ENCODE results near the gene NBPF19. TPM values are rescaled to one million over a fixed set of nuclear protein-coding genes. Genes with fewer than 3 reads are reported as not detected.
"Not testable (repeated sequence)": the region's sequence is repeated elsewhere in the genome, so short reads cannot be mapped to it uniquely, and the experiment has no call there.

Gene NBPF19, protein sequence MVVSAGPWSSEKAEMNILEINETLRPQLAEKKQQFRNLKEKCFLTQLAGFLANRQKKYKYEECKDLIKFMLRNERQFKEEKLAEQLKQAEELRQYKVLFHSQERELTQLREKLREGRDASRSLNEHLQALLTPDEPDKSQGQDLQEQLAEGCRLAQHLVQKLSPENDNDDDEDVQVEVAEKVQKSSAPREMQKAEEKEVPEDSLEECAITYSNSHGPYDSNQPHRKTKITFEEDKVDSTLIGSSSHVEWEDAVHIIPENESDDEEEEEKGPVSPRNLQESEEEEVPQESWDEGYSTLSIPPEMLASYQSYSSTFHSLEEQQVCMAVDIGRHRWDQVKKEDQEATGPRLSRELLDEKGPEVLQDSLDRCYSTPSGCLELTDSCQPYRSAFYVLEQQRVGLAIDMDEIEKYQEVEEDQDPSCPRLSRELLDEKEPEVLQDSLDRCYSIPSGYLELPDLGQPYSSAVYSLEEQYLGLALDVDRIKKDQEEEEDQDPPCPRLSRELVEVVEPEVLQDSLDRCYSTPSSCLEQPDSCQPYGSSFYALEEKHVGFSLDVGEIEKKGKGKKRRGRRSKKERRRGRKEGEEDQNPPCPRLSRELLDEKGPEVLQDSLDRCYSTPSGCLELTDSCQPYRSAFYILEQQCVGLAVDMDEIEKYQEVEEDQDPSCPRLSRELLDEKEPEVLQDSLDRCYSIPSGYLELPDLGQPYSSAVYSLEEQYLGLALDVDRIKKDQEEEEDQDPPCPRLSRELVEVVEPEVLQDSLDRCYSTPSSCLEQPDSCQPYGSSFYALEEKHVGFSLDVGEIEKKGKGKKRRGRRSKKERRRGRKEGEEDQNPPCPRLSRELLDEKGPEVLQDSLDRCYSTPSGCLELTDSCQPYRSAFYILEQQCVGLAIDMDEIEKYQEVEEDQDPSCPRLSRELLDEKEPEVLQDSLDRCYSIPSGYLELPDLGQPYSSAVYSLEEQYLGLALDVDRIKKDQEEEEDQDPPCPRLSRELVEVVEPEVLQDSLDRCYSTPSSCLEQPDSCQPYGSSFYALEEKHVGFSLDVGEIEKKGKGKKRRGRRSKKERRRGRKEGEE (N-terminal part only)
- 13.6 TPM for total RNA-seq

DNA sequence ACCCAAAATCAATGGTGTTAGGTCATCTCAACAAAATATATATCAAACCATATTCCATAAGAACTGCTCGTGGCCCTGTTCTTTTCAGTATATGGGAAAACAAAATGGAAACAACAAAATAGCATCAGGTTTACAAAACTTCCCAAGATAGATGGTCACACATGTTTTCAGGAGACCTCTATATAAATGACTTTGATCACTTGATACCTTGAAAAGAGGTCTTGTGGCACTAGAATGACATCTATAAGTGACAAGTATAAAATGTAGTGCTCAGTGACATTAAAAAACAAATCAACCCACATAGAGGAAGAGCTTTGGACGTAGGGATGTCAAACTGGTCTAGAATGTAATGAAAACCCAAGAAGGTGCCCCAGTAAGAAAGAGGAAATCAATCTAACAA, at the start of gene NBPF19:
TSS of gene NBPF19 (plus strand) at position 301 of the 400 bp plus-strand sequence. CDS start 888 bp downstream, outside the sequence.
- not testable (repeated sequence) for H3K27me3 ChIP-seq (ENCODE audit: control insufficient read depth in 3 of 3, insufficient read depth in 3 of 3, low read length in 3 of 3); H3K9ac ChIP-seq (ENCODE audit: low read depth in 1 of 3, low read length in 3 of 3); H3K4me1 ChIP-seq (ENCODE audit: control insufficient read depth in 3 of 3, insufficient read depth in 3 of 3, low read length in 3 of 3); H3K4me3 ChIP-seq (ENCODE audit: low read length in 3 of 3); H3K9me3 ChIP-seq (ENCODE audit: control insufficient read depth in 3 of 3, low read length in 3 of 3); H3K36me3 ChIP-seq (ENCODE audit: control insufficient read depth in 3 of 3, insufficient read depth in 3 of 3, low read length in 3 of 3); H3K27ac ChIP-seq (ENCODE audit: low read depth, low read length)

DNA sequence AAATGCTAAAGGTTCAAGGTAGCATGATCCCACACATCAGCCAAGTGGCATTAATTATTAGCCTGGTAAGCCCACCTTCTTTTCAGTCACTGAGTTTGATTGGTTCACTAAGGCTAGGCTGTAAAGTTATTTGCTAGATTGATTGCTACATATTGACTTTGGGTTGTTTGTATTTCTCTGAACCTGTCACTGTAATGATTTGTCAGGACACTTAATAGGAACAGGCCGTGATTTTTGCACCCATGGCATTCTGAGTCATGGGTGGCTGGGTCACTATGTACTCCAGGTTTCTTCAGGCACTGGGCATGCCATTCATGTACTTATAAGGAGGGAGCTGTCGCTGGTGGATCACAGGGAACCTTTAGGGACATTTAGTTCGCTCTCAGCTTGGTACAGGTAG, 46.5 kb upstream of the NBPF19 start:
- H3K36me3 ChIP-seq (ENCODE audit: control insufficient read depth in 3 of 3, insufficient read depth in 3 of 3, low read length in 3 of 3); H3K4me1 ChIP-seq (ENCODE audit: control insufficient read depth in 3 of 3, insufficient read depth in 3 of 3, low read length in 3 of 3); H3K9ac ChIP-seq (ENCODE audit: low read depth in 1 of 3, low read length in 3 of 3); H3K9me3 ChIP-seq (ENCODE audit: control insufficient read depth in 3 of 3, low read length in 3 of 3); H3K27me3 ChIP-seq (ENCODE audit: control insufficient read depth in 3 of 3, insufficient read depth in 3 of 3, low read length in 3 of 3); H3K27ac ChIP-seq (ENCODE audit: low read depth, low read length); H3K4me3 ChIP-seq (ENCODE audit: low read length in 3 of 3): not testable (repeated sequence)

DNA sequence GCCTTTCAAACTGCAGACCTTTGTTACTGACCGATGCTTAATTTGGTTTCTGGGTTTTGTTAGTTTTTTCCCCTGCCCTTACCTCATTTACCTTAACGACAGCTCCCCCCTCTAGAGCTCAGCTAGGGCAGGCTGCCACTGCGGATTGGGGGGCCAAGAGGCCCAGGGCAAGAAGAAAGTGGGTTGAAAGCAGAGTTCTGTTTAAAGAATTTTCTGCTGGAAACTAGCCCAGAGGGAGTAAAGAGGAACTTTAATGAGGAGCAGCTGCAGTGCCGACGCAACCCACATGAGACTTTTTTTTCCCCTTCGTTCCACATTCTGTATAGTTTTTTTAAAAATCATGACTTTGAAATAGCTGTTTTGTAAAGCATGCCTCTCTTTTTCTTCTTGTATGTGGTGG, 29.4 kb upstream of the NBPF19 start:
- not testable (repeated sequence) for H3K27ac ChIP-seq (ENCODE audit: low read depth, low read length); H3K4me3 ChIP-seq (ENCODE audit: low read length in 3 of 3); H3K27me3 ChIP-seq (ENCODE audit: control insufficient read depth in 3 of 3, insufficient read depth in 3 of 3, low read length in 3 of 3); H3K4me1 ChIP-seq (ENCODE audit: control insufficient read depth in 3 of 3, insufficient read depth in 3 of 3, low read length in 3 of 3); H3K9ac ChIP-seq (ENCODE audit: low read depth in 1 of 3, low read length in 3 of 3); H3K36me3 ChIP-seq (ENCODE audit: control insufficient read depth in 3 of 3, insufficient read depth in 3 of 3, low read length in 3 of 3); H3K9me3 ChIP-seq (ENCODE audit: control insufficient read depth in 3 of 3, low read length in 3 of 3)

DNA sequence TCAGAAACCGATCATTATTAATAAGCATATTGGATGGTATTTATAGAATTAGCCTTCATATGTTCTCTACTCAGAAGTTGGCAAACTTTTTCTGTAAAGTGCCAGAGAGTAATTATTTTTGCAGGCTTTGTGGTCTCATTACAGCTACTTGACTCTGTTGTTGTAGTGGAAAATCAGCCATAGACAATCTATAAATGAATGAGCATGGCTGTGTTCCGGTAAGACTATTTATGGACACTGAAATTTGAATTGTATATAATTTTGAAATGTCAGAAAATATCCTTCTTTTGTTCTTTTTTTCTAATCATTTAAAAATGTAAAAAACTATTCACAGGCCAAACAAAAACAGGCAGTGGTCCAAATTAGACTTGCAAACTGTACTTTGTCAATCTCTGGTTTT, 22.6 kb upstream of the NBPF19 start:
- H3K4me3 ChIP-seq (ENCODE audit: low read length in 3 of 3); H3K9ac ChIP-seq (ENCODE audit: low read depth in 1 of 3, low read length in 3 of 3); H3K36me3 ChIP-seq (ENCODE audit: control insufficient read depth in 3 of 3, insufficient read depth in 3 of 3, low read length in 3 of 3); H3K4me1 ChIP-seq (ENCODE audit: control insufficient read depth in 3 of 3, insufficient read depth in 3 of 3, low read length in 3 of 3); H3K27ac ChIP-seq (ENCODE audit: low read depth, low read length); H3K27me3 ChIP-seq (ENCODE audit: control insufficient read depth in 3 of 3, insufficient read depth in 3 of 3, low read length in 3 of 3); H3K9me3 ChIP-seq (ENCODE audit: control insufficient read depth in 3 of 3, low read length in 3 of 3): not testable (repeated sequence)

DNA sequence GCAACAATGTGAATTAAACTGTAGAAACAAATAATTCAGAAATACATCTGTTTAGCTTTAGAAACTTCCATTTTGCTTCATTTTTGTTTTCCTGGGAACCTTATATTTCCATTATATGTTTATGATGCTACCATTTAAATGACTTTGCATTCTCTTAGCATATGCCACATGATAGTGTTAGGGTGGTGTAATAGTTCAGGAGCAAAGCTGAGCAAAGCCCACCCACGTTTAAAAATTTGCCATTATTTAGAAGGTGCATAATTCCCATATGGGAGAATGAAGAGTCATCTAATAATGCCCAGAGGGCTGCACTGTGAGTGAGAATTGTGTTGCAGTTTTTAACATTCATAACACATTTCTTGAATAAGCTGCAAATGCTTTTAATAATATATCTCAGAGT, 22.2 kb upstream of the NBPF19 start:
- not testable (repeated sequence) for H3K4me1 ChIP-seq (ENCODE audit: control insufficient read depth in 3 of 3, insufficient read depth in 3 of 3, low read length in 3 of 3); H3K27ac ChIP-seq (ENCODE audit: low read depth, low read length); H3K27me3 ChIP-seq (ENCODE audit: control insufficient read depth in 3 of 3, insufficient read depth in 3 of 3, low read length in 3 of 3); H3K9me3 ChIP-seq (ENCODE audit: control insufficient read depth in 3 of 3, low read length in 3 of 3); H3K9ac ChIP-seq (ENCODE audit: low read depth in 1 of 3, low read length in 3 of 3); H3K36me3 ChIP-seq (ENCODE audit: control insufficient read depth in 3 of 3, insufficient read depth in 3 of 3, low read length in 3 of 3); H3K4me3 ChIP-seq (ENCODE audit: low read length in 3 of 3)

DNA sequence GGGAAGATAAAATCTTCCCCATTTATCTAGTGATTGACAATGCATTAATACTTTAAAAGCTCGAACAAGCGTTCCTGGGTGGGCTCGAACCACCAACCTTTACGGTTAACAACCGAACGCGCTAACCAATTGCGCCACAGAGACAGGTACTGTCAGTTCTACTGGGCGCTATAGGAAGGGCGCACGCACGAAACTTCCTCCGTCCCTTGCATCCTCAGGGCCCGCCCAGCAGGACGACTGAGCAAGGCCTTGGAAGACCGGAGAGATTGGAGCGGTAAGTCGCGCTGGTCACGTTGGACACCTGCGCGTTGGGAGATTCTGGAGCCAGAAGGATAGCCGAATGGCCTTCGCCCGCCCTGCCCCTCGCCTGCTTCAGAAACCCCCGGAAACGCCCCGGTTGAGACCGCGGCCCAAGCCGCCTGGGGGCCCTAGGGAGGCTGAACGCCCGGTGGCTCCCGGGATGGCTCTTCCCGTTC, 83.5 kb downstream of the NBPF19 start:
- not testable (repeated sequence) for H3K9me3 ChIP-seq (ENCODE audit: control insufficient read depth in 3 of 3, low read length in 3 of 3); H3K4me1 ChIP-seq (ENCODE audit: control insufficient read depth in 3 of 3, insufficient read depth in 3 of 3, low read length in 3 of 3); H3K27me3 ChIP-seq (ENCODE audit: control insufficient read depth in 3 of 3, insufficient read depth in 3 of 3, low read length in 3 of 3); H3K27ac ChIP-seq (ENCODE audit: low read depth, low read length); H3K9ac ChIP-seq (ENCODE audit: low read depth in 1 of 3, low read length in 3 of 3); H3K36me3 ChIP-seq (ENCODE audit: control insufficient read depth in 3 of 3, insufficient read depth in 3 of 3, low read length in 3 of 3)
- H3K4me3 ChIP-seq (ENCODE audit: low read length in 3 of 3) = peak overlapping the region in 1 of 3 donors; percentile 43

DNA sequence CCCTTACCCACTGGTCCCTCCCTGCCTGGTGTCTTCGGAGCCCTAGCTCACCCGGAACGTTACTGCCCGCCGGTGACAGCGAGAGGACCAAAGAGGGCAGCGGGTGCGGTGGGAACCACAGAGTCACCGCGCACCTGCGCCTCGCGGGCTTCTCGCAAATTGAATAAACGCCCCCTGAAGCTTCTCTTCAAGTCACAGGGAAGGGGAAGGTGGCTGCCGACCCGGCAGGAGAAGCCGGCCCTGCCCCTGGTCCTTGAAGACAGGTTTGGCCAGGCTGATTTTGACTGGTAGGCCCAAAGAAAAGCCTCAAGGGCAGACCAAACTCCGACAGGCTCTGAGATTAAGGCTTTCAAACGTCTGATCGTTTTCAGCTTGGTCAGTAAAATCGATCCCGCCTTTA, 87.0 kb downstream of the NBPF19 start:
- H3K4me3 ChIP-seq (ENCODE audit: low read length in 3 of 3); H3K27ac ChIP-seq (ENCODE audit: low read depth, low read length); H3K27me3 ChIP-seq (ENCODE audit: control insufficient read depth in 3 of 3, insufficient read depth in 3 of 3, low read length in 3 of 3); H3K9ac ChIP-seq (ENCODE audit: low read depth in 1 of 3, low read length in 3 of 3); H3K4me1 ChIP-seq (ENCODE audit: control insufficient read depth in 3 of 3, insufficient read depth in 3 of 3, low read length in 3 of 3); H3K36me3 ChIP-seq (ENCODE audit: control insufficient read depth in 3 of 3, insufficient read depth in 3 of 3, low read length in 3 of 3); H3K9me3 ChIP-seq (ENCODE audit: control insufficient read depth in 3 of 3, low read length in 3 of 3): not testable (repeated sequence)

DNA sequence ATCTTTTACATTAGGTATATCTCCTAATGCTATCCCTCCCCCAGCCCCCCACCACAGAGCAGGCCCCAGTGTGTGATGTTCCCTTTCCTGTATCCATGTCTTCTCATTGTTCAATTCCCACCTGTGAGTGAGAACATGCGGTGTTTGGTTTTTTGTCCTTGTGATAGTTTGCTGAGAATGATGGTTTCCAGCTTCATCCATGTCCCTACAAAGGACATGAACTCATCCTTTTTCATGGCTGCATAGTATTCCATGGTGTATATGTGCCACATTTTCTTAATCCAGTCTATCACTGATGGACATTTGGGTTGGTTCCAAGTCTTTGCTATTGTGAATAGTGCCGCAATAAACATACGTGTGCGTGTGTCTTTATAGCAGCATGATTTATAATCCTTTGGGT, 90.6 kb downstream of the NBPF19 start:
- not testable (repeated sequence) for H3K36me3 ChIP-seq (ENCODE audit: control insufficient read depth in 3 of 3, insufficient read depth in 3 of 3, low read length in 3 of 3); H3K27ac ChIP-seq (ENCODE audit: low read depth, low read length); H3K9me3 ChIP-seq (ENCODE audit: control insufficient read depth in 3 of 3, low read length in 3 of 3); H3K4me1 ChIP-seq (ENCODE audit: control insufficient read depth in 3 of 3, insufficient read depth in 3 of 3, low read length in 3 of 3); H3K4me3 ChIP-seq (ENCODE audit: low read length in 3 of 3); H3K9ac ChIP-seq (ENCODE audit: low read depth in 1 of 3, low read length in 3 of 3); H3K27me3 ChIP-seq (ENCODE audit: control insufficient read depth in 3 of 3, insufficient read depth in 3 of 3, low read length in 3 of 3)

DNA sequence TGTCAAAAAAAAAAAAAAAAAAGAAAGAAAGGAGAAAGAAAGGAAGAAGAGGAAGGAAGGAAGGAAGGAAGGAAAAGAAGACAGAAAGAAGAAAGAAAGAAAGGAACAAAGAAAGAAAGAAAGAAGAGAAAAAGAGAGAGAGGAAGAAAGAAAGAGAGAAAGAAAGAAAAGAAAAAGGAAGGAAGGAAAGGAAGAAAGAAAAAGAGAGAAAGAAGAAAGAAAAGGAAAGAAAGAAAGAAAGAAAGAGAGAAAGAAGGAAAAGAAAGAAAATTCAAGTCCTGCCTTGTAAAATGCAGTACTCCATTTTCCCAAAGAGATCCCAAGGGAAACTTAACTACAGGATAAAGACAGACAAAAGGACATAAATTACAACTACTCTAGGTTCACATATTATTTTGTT, 97.9 kb downstream of the NBPF19 start:
- H3K9me3 ChIP-seq (ENCODE audit: control insufficient read depth in 3 of 3, low read length in 3 of 3); H3K4me3 ChIP-seq (ENCODE audit: low read length in 3 of 3); H3K27ac ChIP-seq (ENCODE audit: low read depth, low read length); H3K36me3 ChIP-seq (ENCODE audit: control insufficient read depth in 3 of 3, insufficient read depth in 3 of 3, low read length in 3 of 3); H3K9ac ChIP-seq (ENCODE audit: low read depth in 1 of 3, low read length in 3 of 3); H3K4me1 ChIP-seq (ENCODE audit: control insufficient read depth in 3 of 3, insufficient read depth in 3 of 3, low read length in 3 of 3); H3K27me3 ChIP-seq (ENCODE audit: control insufficient read depth in 3 of 3, insufficient read depth in 3 of 3, low read length in 3 of 3): not testable (repeated sequence)

DNA sequence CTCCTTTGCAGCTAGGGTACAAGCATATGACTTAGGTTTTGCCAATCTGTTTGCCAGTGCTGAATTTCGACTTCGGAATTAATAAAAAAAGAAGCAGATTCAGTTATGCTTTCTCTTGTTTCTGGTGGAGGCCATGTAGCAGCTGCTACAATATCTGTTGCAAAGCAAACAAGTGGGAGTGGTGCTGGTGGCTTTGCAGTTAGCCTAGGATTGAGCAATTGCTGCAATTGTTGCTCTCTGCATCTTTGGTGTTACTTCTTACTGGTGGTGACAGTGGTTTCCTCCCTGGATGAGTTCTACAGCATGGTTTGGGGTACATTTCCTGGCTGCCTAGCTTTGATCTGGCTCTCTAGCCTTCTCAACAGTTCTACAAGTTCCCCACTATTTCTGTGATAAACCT, 110.7 kb downstream of the NBPF19 start:
- not testable (repeated sequence) for H3K9me3 ChIP-seq (ENCODE audit: control insufficient read depth in 3 of 3, low read length in 3 of 3); H3K9ac ChIP-seq (ENCODE audit: low read depth in 1 of 3, low read length in 3 of 3); H3K27me3 ChIP-seq (ENCODE audit: control insufficient read depth in 3 of 3, insufficient read depth in 3 of 3, low read length in 3 of 3); H3K4me3 ChIP-seq (ENCODE audit: low read length in 3 of 3); H3K27ac ChIP-seq (ENCODE audit: low read depth, low read length); H3K4me1 ChIP-seq (ENCODE audit: control insufficient read depth in 3 of 3, insufficient read depth in 3 of 3, low read length in 3 of 3); H3K36me3 ChIP-seq (ENCODE audit: control insufficient read depth in 3 of 3, insufficient read depth in 3 of 3, low read length in 3 of 3)

Measured in skeletal muscle tissue (tissue), 4 donors.